Measurements from ENCODE around the gene PNRC2.
"Not testable (repeated sequence)": the region's sequence is repeated elsewhere in the genome, so short reads cannot be mapped to it uniquely, and the experiment has no call there.

PNRC2 gene

DNA sequence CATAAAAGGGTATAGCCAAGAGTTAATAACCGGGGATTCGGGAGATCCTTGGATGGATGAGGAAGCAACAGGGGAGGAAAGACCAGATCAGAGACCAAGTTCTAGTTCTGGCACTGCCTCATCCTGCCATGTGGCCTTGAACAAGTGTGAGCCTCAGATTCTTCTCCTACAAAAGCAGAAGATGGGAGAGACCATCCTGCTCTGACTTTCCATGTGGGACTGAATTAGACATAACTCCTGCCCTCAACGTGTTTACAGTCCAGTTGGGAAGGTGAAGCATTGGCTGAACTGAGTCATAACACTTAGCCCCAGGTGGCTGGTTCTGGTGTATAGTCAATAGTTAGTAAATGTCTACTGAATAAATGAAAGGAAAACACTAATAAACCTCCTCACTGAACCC, 34.3 kb upstream of the PNRC2 start:
- Histone ChIP-seq H3K4me3 (ENCODE audit: low read length) (no peak overlapping the region), H3K36me3 (ENCODE audit: insufficient read depth, low read length) (no peaks in the 10 kb centered on the region), H3K4me1 (ENCODE audit: insufficient read depth, low read length) (no peaks in the 10 kb centered on the region)

DNA sequence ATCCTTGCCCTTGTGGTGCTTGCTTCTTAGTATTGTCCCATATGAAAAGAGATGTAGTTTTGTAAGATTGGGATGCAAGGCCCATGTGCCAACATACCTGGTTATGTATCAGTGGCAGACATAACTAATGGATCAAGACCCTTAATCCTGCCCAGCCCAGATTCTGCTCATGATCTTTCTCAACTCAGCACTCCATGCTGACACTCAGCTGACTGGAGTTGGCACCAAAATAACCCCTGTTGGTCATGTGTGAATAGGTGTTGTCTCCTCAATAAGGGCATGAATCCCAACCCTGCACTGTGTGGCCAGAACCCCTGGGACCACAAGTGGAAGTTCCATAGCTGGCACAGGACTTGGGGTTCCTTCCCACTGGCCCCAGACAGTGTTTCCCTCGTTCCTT, 32.5 kb upstream of the PNRC2 start:
- Histone ChIP-seq H3K27me3 (ENCODE audit: insufficient read depth, low read length) (no peaks in the 10 kb centered on the region), H2AFZ (ENCODE audit: low read depth, low read length) (no peak overlapping the region), H3K4me1 (ENCODE audit: insufficient read depth, low read length) (no peaks in the 10 kb centered on the region), H3K9me3 (ENCODE audit: low read length) (no peaks in the 10 kb centered on the region), H3K4me3 (ENCODE audit: low read length) (no peak overlapping the region), H3K36me3 (ENCODE audit: insufficient read depth, low read length) (no peaks in the 10 kb centered on the region)

More for the DNA sequence above, 34.3 kb upstream of the PNRC2 start:
- no peaks in the 10 kb centered on the region for H3K9me3 ChIP-seq (ENCODE audit: low read length)
- no peak overlapping the region for H2AFZ ChIP-seq (ENCODE audit: low read depth, low read length)
- H3K27me3 ChIP-seq (ENCODE audit: insufficient read depth, low read length): no peaks in the 10 kb centered on the region

- Histone ChIP-seq H3K4me3 (ENCODE audit: low read length) (no peak overlapping the region), H2AFZ (ENCODE audit: low read depth, low read length) (no peak overlapping the region), H3K36me3 (ENCODE audit: insufficient read depth, low read length) (no peaks in the 10 kb centered on the region), H3K9me3 (ENCODE audit: low read length) (no peaks in the 10 kb centered on the region), H3K27me3 (ENCODE audit: insufficient read depth, low read length) (no peaks in the 10 kb centered on the region), H3K4me1 (ENCODE audit: insufficient read depth, low read length) (no peaks in the 10 kb centered on the region)
Observed at GRCh38 chr1:23928789-23929188, 30.8 kb upstream of the PNRC2 start.

GRCh38 chr1:23930270-23930669, 29.4 kb upstream of the PNRC2 start:
- no peaks in the 10 kb centered on the region for H3K36me3 ChIP-seq (ENCODE audit: insufficient read depth, low read length)

GRCh38 chr1:23930861-23931490, 28.7 kb upstream of the PNRC2 start:
- H3K4me1 ChIP-seq (ENCODE audit: insufficient read depth, low read length): no peaks in the 10 kb centered on the region
- no peaks in the 10 kb centered on the region for H3K36me3 ChIP-seq (ENCODE audit: insufficient read depth, low read length)
- H2AFZ ChIP-seq (ENCODE audit: low read depth, low read length): no peak overlapping the region
- H3K9me3 ChIP-seq (ENCODE audit: low read length): no peaks in the 10 kb centered on the region
- H3K4me3 ChIP-seq (ENCODE audit: low read length): no peak overlapping the region
- H3K27me3 ChIP-seq (ENCODE audit: insufficient read depth, low read length): no peaks in the 10 kb centered on the region

More at GRCh38 chr1:23930270-23930669, 29.4 kb upstream of the PNRC2 start:
- Histone ChIP-seq H3K4me3 (ENCODE audit: low read length) (no peak overlapping the region), H3K9me3 (ENCODE audit: low read length) (no peaks in the 10 kb centered on the region), H2AFZ (ENCODE audit: low read depth, low read length) (no peak overlapping the region), H3K4me1 (ENCODE audit: insufficient read depth, low read length) (no peaks in the 10 kb centered on the region), H3K27me3 (ENCODE audit: insufficient read depth, low read length) (no peaks in the 10 kb centered on the region)

- Histone ChIP-seq H3K4me1 (ENCODE audit: insufficient read depth, low read length) (no peaks in the 10 kb centered on the region), H3K36me3 (ENCODE audit: insufficient read depth, low read length) (no peaks in the 10 kb centered on the region), H3K4me3 (ENCODE audit: low read length) (no peak overlapping the region), H3K27me3 (ENCODE audit: insufficient read depth, low read length) (no peaks in the 10 kb centered on the region), H3K9me3 (ENCODE audit: low read length) (no peaks in the 10 kb centered on the region), H2AFZ (ENCODE audit: low read depth, low read length) (no peak overlapping the region)
Observed at GRCh38 chr1:23931491-23931880, 28.1 kb upstream of the PNRC2 start.

DNA sequence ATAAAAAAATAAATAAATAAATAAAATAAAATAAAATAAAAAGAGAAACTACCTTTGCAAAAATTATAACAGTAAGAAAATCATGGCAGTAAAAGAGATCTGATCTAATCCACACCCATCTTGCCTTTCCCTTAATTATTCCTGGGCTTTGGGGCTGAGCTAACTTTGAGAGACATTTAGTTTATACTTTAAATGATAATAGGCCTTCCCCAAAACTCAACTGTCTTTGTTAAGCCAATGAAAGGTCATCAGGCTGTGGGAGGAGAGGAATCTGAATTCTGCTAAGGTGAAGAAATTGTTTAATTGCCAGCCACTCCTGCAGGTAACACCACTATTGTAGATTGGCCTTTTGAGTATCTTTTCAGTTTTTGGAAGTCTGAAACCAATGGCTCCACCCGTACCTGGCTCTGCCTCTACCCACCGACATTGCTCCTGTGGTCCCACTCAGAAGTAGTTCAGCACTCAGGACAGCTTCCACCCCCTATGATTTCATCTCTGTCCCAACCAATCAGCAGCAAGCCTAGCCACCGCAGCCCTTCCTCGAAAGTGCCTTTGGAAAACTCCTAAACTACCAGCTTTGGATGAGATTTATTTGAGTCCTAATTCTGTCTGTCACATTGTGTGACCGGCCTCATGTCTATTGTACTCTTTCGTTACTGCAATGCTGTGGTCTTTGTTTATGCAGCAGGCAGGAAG, 23.0 kb upstream of the PNRC2 start:
- H3K9me3 ChIP-seq (ENCODE audit: low read length): no peaks in the 10 kb centered on the region
- H3K27me3 ChIP-seq (ENCODE audit: insufficient read depth, low read length): no peaks in the 10 kb centered on the region
- no peaks in the 10 kb centered on the region for H3K36me3 ChIP-seq (ENCODE audit: insufficient read depth, low read length)
- no peak overlapping the region for H3K4me3 ChIP-seq (ENCODE audit: low read length)
- H2AFZ ChIP-seq (ENCODE audit: low read depth, low read length): no peak overlapping the region
- peaks cover 5% of the 10 kb centered on the region for H3K4me1 ChIP-seq (ENCODE audit: insufficient read depth, low read length)

GRCh38 chr1:23947366-23947765, 12.3 kb upstream of the PNRC2 start:
- Histone ChIP-seq H3K9me3 (ENCODE audit: low read length) (no peaks in the 10 kb centered on the region), H3K4me3 (ENCODE audit: low read length) (no peak overlapping the region), H3K36me3 (ENCODE audit: insufficient read depth, low read length) (no peaks in the 10 kb centered on the region), H3K27me3 (ENCODE audit: insufficient read depth, low read length) (no peaks in the 10 kb centered on the region), H2AFZ (ENCODE audit: low read depth, low read length) (no peak overlapping the region), H3K4me1 (ENCODE audit: insufficient read depth, low read length) (peaks cover 7% of the 10 kb centered on the region)

DNA sequence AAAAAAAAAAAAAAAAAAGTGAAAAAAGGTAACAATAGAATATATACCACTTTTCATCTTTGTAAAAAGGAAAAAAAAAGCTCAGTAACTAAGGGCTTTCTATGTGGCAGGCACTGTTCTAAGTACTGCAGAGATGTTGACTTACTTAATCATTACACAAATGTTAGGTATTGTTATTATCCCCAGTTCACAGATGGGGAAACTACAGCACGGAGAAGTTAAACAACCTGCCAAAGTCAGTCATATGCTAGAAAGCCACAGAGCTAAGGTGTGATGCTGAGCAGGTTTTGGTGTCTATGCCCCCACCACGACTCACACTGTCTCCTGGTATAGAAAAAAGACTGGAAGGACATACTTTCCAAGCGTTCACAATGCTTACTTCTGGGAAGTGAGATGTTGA, 6.6 kb upstream of the PNRC2 start:
- no peaks in the 10 kb centered on the region for H3K36me3 ChIP-seq (ENCODE audit: insufficient read depth, low read length)
- H3K9me3 ChIP-seq (ENCODE audit: low read length): no peaks in the 10 kb centered on the region
- no peaks in the 10 kb centered on the region for H3K27me3 ChIP-seq (ENCODE audit: insufficient read depth, low read length)
- H3K4me1 ChIP-seq (ENCODE audit: insufficient read depth, low read length): peaks cover 7% of the 10 kb centered on the region
- no peak overlapping the region for H3K4me3 ChIP-seq (ENCODE audit: low read length)
- H2AFZ ChIP-seq (ENCODE audit: low read depth, low read length): no peak overlapping the region

- Histone ChIP-seq H3K36me3 (ENCODE audit: insufficient read depth, low read length) (peaks cover 7% of the 10 kb centered on the region), H3K27me3 (ENCODE audit: insufficient read depth, low read length) (no peaks in the 10 kb centered on the region), H3K4me3 (ENCODE audit: low read length) (no peak overlapping the region), H3K9me3 (ENCODE audit: low read length) (no peaks in the 10 kb centered on the region), H3K4me1 (ENCODE audit: insufficient read depth, low read length) (peaks cover 11% of the 10 kb centered on the region), H2AFZ (ENCODE audit: low read depth, low read length) (no peak overlapping the region)
Observed at GRCh38 chr1:23957096-23957495, 2.5 kb upstream of the PNRC2 start.

GRCh38 chr1:23958040-23958809, 1.4 kb upstream of the PNRC2 start:
- H3K27me3 ChIP-seq (ENCODE audit: insufficient read depth, low read length); H3K9me3 ChIP-seq (ENCODE audit: low read length): not testable (repeated sequence)
- Histone ChIP-seq H2AFZ (ENCODE audit: low read depth, low read length) (peak overlapping the region; percentile 15), H3K36me3 (ENCODE audit: insufficient read depth, low read length) (peaks cover 10% of the 10 kb centered on the region), H3K4me3 (ENCODE audit: low read length) (peak overlapping the region; percentile 99), H3K4me1 (ENCODE audit: insufficient read depth, low read length) (peaks cover 11% of the 10 kb centered on the region)

GRCh38 chr1:23958810-23959460, 693 bp upstream of the PNRC2 start:
- Histone ChIP-seq H3K27me3 (ENCODE audit: insufficient read depth, low read length) (no peaks in the 10 kb centered on the region), H3K36me3 (ENCODE audit: insufficient read depth, low read length) (peaks cover 17% of the 10 kb centered on the region), H2AFZ (ENCODE audit: low read depth, low read length) (peak overlapping the region; percentile 30), H3K9me3 (ENCODE audit: low read length) (no peaks in the 10 kb centered on the region), H3K4me1 (ENCODE audit: insufficient read depth, low read length) (peaks cover 12% of the 10 kb centered on the region), H3K4me3 (ENCODE audit: low read length) (peak overlapping the region; percentile 99)

Data from neuron (in vitro differentiated cells).